DMS114 treated with DMSO at 0.1 percent for 48 hours (cell line): ENCODE measurements around the gene C4orf50.
"Not testable (repeated sequence)": the region's sequence is repeated elsewhere in the genome, so short reads cannot be mapped to it uniquely, and the experiment has no call there.

Experiments
- DNase-seq: peaks from one replicate; lab custom pipeline; 2025; ENCODE audit not compliant: unreplicated experiment; lab: John Stamatoyannopoulos, UW

Gene C4orf50

DNA sequence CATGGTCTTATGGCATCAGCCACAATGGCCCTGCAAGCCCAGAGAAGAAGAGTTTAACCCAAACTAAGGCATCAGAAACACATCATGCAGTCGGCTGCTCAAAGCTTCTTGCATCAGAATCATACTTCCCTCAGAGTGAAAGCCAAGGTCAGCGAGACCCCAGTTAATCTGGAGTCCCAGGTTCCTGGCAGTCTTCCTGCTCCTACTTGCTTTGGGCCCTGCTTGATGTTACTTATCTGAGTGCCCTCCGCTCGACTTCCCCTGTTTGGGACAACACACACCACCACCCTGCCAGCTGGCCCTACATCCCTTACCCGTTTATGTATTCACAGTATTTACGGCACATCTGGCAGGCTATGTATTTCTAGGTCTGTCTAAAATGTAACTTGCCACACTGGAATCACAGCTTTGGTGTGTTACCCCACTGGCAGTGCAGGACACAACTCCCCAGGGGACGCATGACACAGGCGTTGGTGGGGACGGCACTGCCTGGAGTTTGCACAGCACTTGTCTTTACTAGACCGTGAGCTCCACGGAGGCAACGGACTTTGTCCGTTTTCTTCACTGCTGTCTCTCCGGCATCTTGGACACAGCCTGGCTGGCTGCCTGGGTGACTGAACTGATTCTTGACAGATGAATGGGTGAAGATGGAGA is 148.1 kb downstream of the C4orf50 start:
- no peak for DNase-seq

DNA sequence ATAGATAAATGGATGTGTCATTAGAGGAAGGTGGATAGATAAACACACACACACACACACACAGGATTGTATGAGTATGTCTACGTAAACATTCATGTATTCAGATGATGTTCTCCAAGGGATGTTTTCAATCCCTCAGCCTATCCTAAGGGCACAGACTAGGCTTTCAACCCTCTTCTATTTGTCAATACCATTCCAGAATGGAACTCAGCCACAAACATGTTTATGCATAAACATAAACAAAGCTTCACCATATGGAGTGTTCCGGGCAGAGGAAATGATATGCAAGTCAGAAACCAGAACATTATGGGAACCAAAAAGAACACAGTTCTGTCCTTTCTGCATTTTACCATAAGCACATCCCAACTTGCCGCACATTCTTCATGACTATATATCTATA is 150.4 kb downstream of the C4orf50 start:
- DNase-seq, result no peak

DNA sequence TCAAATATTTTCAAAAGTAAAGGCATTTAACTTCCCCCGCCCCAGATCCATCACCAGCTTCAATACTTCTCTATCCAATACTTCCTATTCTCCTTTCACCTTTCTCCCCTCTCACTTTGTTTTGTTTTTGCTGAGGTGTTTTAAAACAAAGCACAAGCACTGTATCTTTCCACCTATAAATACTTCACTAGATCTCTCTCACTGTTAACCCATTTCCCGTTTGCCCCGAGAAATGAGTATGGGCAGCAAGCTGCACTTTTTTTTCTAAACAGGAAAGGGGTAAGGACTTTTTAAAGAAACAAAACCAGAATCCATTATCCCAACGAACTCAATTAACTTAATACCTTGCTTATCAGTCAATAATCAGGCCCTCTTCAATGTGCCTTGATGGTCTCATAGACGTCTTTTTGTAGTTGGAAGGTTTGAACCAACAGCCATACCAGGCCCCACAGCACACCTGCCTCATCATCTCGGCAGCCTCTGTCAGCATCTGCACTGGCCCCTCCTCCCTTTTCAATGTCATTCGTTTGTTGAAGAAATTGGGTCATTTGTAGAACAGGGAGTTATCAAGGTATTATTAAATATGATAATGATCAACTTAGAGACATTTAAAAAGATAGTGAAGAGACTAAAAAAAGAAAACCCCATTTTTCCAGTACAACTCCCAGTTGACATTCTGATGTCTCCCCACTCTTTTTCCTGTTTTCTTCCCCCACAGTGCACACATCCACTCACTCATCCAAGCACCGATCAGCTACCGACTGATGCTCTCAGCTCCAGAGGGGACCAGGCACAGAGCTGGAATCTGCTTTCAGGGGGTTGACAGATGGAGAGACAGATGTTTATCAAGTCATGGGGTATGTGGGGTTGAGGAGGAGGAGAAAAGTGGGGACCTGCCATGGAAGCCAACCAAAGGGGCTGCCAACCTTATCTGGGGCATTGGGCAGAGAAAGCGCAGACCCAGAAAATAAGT is 151.1 kb downstream of the C4orf50 start:
- DNase-seq, result no peak

DNA sequence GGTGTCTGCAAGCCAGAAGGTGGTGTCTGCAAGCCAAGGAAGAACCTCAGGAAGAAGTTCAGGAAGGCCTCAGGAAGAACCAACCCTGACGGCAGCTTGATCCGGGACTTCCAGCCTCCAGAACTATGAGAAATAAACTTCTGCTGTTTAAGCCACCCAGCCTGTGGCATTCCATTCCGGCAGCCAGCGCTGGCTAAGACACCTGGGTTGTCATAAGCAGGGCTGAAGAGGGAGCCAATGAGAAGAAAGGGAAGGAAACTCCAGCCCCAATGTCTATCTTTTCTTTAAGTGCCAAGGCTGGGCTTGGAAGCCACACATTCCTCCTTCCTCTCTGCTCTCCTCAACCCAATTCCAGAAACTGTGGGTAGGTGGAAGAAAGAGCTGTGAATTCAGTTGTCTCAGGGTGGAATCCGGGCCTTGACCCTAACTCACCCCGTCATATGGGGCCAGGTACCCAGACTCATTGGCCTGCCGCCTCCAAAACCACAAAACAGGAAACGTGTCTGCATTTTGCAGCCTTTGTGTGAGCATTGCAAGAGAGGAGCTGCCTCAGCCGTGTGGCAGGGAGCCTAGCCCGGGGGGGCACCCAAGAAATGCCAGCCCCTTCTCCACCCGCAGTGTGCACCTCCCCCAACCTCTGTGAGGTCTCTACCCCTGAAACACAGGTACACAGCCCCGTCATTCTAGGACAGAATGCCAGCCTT is 152.2 kb downstream of the C4orf50 start:
- DNase-seq, result no peak

DNA sequence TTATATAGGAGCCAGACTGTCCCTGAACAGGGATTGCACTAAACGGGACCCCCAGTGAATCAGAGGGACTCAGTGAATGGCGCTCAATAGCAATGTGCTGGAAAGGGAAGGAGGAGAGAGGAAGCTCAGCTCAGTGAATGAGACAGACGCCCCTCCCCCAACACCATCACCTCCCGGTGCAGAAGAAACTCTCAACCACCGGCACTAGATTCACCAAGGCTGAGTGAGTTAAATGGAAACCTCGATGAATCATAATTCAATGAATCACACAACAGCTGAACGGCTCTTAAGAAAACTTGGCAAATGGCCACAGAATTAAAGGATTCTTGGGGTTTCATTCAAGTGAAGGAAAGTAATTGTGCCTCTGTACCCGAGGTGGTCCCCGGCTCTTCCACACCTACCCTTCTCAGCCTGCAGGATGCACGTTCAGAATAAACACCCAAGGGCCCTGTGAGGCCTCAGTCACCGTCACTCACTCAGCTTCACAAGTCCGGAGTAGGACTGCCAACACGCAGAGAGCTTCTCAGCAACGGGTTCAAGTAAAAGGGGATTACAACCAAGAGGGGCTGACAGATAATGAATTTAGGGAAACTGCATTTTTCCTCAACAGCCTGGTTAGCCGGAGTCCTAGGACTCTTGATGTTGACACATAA is 154.6 kb downstream of the C4orf50 start:
- no peak for DNase-seq

GRCh38 chr4:5858020-5858769 is 160.0 kb downstream of the C4orf50 start:
- DNase-seq, result no peak

DNA sequence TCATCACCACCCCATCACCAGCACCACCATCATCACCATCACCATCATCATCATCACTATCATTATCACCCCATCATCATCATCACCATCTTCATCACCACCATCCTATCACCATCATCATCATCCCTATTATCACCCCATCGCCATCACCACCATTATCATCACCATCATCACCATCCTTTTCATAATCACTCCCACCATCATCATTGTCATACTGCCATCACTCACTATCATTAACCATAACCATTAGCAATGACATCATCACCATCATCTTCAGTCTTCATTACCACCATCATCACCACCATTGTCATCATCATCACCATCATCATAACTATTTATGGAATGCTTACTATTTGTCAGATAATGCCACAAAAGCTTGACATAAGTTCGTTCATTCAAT is 161.0 kb downstream of the C4orf50 start:
- DNase-seq, result no peak

DNA sequence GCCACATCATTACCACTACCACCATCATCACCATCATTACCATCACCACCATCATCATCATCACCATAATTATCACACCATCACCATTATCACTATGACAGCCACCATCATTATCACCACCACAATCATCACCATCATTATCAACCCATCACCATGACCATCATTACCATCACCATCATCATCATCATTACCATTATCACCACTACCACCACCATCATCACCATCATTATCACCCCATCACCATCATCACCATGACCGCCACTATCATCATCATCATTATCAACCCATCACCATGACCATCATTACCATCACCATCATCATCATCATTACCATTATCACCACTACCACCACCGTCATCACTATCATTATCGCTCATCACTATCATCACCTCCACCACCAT is 161.9 kb downstream of the C4orf50 start:
- DNase-seq, result not testable (repeated sequence)

DNA sequence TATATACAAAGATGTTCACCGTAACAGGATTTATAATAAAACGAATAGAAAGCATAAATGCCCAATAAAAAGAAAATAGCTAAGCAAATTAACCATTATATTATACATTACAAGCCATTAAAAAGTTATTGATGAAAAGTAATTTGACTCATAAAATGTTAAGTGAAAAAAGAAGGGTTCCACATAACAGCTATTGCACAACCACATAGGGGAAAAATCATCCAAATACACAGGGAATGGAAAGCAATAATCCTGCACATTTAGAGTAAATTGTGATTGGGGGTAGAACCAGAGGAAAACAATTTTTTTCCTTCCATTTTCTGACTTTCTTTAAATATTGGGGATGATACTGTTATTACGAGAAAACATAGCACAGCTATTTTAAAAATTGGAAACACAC is 163.3 kb downstream of the C4orf50 start:
- no peak for DNase-seq

DNA sequence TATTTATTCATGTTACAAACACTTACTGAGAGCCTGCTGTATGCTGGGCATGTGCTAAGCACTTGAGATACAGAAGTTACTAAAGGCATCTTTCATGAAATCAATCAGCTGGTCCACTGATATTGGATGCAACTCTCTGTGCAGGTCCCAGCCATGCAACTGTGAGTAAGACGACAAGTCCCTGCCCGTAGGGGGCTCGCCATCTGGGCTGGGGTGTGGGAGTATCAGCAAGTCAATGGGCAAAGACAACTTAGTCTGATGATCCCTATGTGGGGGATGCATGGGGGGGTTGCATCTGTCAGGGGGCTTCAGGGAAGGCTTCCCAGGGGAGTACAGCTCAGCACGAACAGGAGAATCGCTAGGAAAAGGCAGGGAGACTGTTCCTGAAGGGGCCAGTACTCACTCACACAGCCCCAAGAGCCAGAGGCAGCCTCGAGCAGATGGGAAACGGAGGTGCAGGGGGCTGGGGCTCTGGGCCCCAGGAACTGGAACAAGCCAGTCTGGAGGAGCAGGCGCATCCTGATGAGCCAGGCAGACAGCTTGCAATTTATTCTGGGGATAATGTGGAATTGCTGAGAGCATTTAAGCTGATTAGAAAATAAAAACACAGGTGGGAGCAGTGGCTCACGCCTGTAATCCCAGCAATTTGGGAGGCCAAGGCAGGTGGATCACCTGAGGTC is 165.6 kb downstream of the C4orf50 start:
- no peak for DNase-seq

GRCh38 chr4:5851637-5852301 is 166.5 kb downstream of the C4orf50 start:
- DNase-seq, result no peak
